OCI-LY7 (cell line): ENCODE results near the gene PRMT9.

Experiments
- EZH2phosphoT487 ChIP-seq: fragments of 200-600 bp; sonication (generic); IDR thresholded peaks from 2 replicates; pipeline ENCODE4 v1.6.1; 2018; ENCODE audit warnings: low read depth, borderline replicate concordance, mild to moderate bottlenecking, mixed run types, antibody characterized with exemption, low read length, moderate library complexity, mixed read lengths
- TF ChIP-seq, protein P1 (sequence below): fragments of 200-600 bp; sonication (generic); conservative IDR thresholded peaks from 2 replicates; pipeline ENCODE4 v1.5.1; 2014; ENCODE audit warnings: mild to moderate bottlenecking, antibody characterized with exemption, low read length, moderate library complexity, mixed read lengths

DNA sequence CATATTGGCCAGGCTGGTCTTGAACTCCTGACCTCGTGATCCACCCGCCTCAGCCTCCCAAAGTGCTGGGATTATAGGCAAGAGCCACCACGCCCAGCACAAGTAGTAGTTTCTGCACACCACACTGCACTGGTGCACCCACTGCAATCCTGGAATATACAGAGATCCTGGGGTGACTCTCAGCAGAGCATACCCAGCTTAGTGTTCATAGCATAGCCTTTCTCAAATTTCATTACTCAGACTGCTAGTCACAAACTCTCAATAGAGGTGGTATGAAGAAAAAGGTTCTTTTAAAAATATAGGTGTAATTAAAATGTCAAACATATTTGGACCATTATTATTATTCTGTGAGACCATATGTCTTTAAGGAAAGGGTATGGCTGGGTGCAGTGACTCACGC lies 41.7 kb upstream of the PRMT9 start:
- TF ChIP-seq, protein P1, sequence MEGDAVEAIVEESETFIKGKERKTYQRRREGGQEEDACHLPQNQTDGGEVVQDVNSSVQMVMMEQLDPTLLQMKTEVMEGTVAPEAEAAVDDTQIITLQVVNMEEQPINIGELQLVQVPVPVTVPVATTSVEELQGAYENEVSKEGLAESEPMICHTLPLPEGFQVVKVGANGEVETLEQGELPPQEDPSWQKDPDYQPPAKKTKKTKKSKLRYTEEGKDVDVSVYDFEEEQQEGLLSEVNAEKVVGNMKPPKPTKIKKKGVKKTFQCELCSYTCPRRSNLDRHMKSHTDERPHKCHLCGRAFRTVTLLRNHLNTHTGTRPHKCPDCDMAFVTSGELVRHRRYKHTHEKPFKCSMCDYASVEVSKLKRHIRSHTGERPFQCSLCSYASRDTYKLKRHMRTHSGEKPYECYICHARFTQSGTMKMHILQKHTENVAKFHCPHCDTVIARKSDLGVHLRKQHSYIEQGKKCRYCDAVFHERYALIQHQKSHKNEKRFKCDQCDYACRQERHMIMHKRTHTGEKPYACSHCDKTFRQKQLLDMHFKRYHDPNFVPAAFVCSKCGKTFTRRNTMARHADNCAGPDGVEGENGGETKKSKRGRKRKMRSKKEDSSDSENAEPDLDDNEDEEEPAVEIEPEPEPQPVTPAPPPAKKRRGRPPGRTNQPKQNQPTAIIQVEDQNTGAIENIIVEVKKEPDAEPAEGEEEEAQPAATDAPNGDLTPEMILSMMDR: no peak
- TF ChIP-seq EZH2phosphoT487: no peak
